Measurements from ENCODE around the gene CCNDBP1. TPM values are rescaled to one million over a fixed set of nuclear protein-coding genes. Genes with fewer than 3 reads are reported as not detected.

The CCNDBP1 gene
- total RNA-seq, 1 experiment from 2014 or later: 34.1 TPM

GRCh38 chr15:43237842-43238470 is 52.8 kb downstream of the CCNDBP1 start:
- peak overlapping the region in 1 of 3 experiments; percentile 70; a peak in 2 of 7 replicates for H3K27ac Mint-ChIP-seq
- Histone ChIP-seq H2AFZ (ENCODE audit: low read length) (no peak overlapping the region), H2BK15ac (ENCODE audit: low read depth, low read length) (no peak overlapping the region), H3K4ac (ENCODE audit: low read depth, low read length) (no peak overlapping the region), H3K79me1 (ENCODE audit: insufficient read depth, low read depth, low read length, poor library complexity, severe bottlenecking) (no peaks in the 10 kb centered on the region), H2BK120ac (ENCODE audit: low read depth, low read length, poor library complexity, severe bottlenecking) (no peak overlapping the region), H3K18ac (ENCODE audit: insufficient read length, low read depth, low read length) (no peak overlapping the region), H3K9ac (ENCODE audit: extremely low read depth, insufficient read length, low read length) (no peak overlapping the region), H2BK5ac (ENCODE audit: insufficient read length, low read length) (no peak overlapping the region), H4K8ac (replicated peaks; ENCODE audit: insufficient read length, low read depth, low read length) (no peak overlapping the region), H2AK5ac (ENCODE audit: insufficient read length, low read length) (no peak overlapping the region), H3K23me2 (ENCODE audit: insufficient read length, low read depth, low read length, poor library complexity, severe bottlenecking) (no peaks in the 10 kb centered on the region), H3K4me2 (ENCODE audit: insufficient read depth, insufficient read length, low read length) (no peak overlapping the region), H3K23ac (ENCODE audit: insufficient read length, low read depth, low read length) (no peak overlapping the region), H3K27ac (ENCODE audit: insufficient read length, low read depth, low read length) (no peak overlapping the region), H4K20me1 (ENCODE audit: control insufficient read depth, insufficient read depth, insufficient read length) (no peaks in the 10 kb centered on the region), H3K27me3 (ENCODE audit: insufficient read depth, low read length) (no peaks in the 10 kb centered on the region), H3K56ac (ENCODE audit: insufficient read length, low read depth, low read length) (no peak overlapping the region), H4K5ac (ENCODE audit: insufficient read length, low read depth, low read length) (no peak overlapping the region), H3T11ph (ENCODE audit: low read length) (no peak overlapping the region), H2BK20ac (ENCODE audit: low read depth, low read length, poor library complexity, severe bottlenecking) (no peak overlapping the region), H4K91ac (ENCODE audit: insufficient read length, low read depth, low read length) (no peak overlapping the region), H3K79me2 (ENCODE audit: insufficient read depth, low read length) (no peaks in the 10 kb centered on the region), H3K4me1 (ENCODE audit: insufficient read depth, low read length) (no peaks in the 10 kb centered on the region), H2BK12ac (ENCODE audit: insufficient read length, low read depth, low read length) (no peak overlapping the region), H3K9me3 (ENCODE audit: control insufficient read depth, low read depth, low read length) (no peaks in the 10 kb centered on the region), H3K14ac (ENCODE audit: insufficient read depth, low read length) (no peak overlapping the region; the same call in 1 of the 2 replicates)
- no peaks in the 10 kb centered on the region; a peak in 1 of 5 replicates for H3K9me3 Mint-ChIP-seq
- H3K4me1 Mint-ChIP-seq: 0 out of 4 replicates have a peak, but pooled peaks cover 0 to 2% of the 10 kb centered on the region in 2 experiments
- no CpG with 5 or more reads among the region's 9 CpGs for WGBS (ENCODE audit: extremely low coverage, insufficient read length, low lambda C conversion rate)
- TF ChIP-seq, protein P1, sequence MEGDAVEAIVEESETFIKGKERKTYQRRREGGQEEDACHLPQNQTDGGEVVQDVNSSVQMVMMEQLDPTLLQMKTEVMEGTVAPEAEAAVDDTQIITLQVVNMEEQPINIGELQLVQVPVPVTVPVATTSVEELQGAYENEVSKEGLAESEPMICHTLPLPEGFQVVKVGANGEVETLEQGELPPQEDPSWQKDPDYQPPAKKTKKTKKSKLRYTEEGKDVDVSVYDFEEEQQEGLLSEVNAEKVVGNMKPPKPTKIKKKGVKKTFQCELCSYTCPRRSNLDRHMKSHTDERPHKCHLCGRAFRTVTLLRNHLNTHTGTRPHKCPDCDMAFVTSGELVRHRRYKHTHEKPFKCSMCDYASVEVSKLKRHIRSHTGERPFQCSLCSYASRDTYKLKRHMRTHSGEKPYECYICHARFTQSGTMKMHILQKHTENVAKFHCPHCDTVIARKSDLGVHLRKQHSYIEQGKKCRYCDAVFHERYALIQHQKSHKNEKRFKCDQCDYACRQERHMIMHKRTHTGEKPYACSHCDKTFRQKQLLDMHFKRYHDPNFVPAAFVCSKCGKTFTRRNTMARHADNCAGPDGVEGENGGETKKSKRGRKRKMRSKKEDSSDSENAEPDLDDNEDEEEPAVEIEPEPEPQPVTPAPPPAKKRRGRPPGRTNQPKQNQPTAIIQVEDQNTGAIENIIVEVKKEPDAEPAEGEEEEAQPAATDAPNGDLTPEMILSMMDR (conservative IDR thresholded peaks at IDR 0.05): no peak
- peaks cover 13% of the 10 kb centered on the region for H3K27me3 Mint-ChIP-seq (ENCODE audit: low read depth)
- no peak for DNase-seq
- H3K36me3 Mint-ChIP-seq (ENCODE audit: insufficient read depth in 1 of 3, low read depth in 3 of 3): no peaks in the 10 kb centered on the region
- H3K4me3 Mint-ChIP-seq: no peak overlapping the region
